Measurements from ENCODE around the gene CAPN6.

GRCh38 chrX:111265486-111265885 is 4.8 kb downstream of the CAPN6 start:
- TF ChIP-seq CTCF (conservative IDR thresholded peaks at IDR 0.05; ENCODE audit: low read length) (no peak), EZH2phosphoT487 (IDR thresholded peaks at IDR 0.05; ENCODE audit: borderline replicate concordance) (no peak)
